ENCODE results near the gene PNPLA2. TPM values are rescaled to one million over a fixed set of nuclear protein-coding genes. Genes with fewer than 3 reads are reported as not detected.

The PNPLA2 gene
- total and polyA plus RNA-seq, 4 experiments from 2014 or later, result 12.2 to 201 (median 118) TPM

DNA sequence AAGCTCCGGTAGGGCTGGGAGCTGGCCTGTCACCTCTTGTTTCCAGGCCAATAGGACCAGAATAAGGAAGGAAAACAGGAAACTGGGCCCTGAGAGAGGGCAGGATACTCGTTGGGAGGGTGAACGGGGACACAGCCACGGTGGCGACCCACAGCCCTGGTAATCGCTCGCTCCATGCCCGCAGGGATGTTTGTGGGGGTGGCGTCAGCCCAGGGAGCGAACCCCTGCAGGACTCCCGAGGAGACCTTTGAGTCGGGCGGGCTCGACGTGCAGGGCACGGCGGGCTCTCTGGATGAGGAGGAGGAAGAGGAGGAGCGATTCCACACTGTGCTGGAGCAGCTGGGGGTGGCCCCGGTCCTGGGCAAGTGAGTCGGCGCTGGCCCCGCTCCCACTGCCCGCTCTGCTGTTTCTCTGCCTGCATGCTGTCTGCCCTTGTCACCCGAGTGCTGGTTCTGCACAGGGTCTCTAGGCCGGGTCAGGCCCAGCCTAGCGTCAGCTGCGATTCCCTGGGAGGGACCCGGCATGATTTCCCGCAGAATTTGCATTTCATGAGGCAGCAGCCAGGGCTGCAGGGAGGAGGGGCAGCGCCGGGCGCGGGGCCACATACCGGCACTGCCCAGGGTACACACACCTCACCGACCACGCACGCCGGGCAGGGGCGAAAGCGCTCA, 10.6 kb downstream of the PNPLA2 start:
- POLR2A ChIA-PET (ENCODE audit: partially characterized antibody), result interaction anchor here (0.8 to 7.2 kb wide), 5 partner anchors 9 to 20 kb away, joined by 3 to 101 read pairs (median 7); partner anchors contain the start of genes PNPLA2, POLR2L, RPLP2 and TSPAN4
- CTCF ChIA-PET (ENCODE audit: partially characterized antibody), result no interaction called here
- Histone ChIP-seq H3K27ac (ENCODE audit: low read depth, low read length) (no peak overlapping the region), H3K4me3 (ENCODE audit: low read length in 2 of 2) (no peak overlapping the region), H3K27me3 (ENCODE audit: insufficient read depth, low read length) (peaks cover 3% of the 10 kb centered on the region), H3K36me3 (ENCODE audit: insufficient read depth, low read length) (peaks cover 5% of the 10 kb centered on the region), H3K4me1 (ENCODE audit: insufficient read depth, low read length) (peaks cover 63% of the 10 kb centered on the region), H3K9me3 (ENCODE audit: control insufficient read depth in 1 of 2, low read length in 2 of 2) (no peaks in the 10 kb centered on the region)
- Mint-ChIP-seq H3K27me3 (peaks cover 9 to 19% of the 10 kb centered on the region in 2 donors), H3K9me3 (no peaks in the 10 kb centered on the region), H3K4me3 (peak overlapping the region in 6 of 8 donors; percentile 31 to 64 (median 54)), H3K36me3 (peaks cover 7 to 8% of the 10 kb centered on the region in 2 donors), H3K27ac (no peak overlapping the region), H3K4me1 (peaks cover 5 to 41% (median 24%) of the 10 kb centered on the region in 4 donors)
- DNase-seq, result no peak
- intact Hi-C loops (cut with micrococcal nuclease), result no loop called here

DNA sequence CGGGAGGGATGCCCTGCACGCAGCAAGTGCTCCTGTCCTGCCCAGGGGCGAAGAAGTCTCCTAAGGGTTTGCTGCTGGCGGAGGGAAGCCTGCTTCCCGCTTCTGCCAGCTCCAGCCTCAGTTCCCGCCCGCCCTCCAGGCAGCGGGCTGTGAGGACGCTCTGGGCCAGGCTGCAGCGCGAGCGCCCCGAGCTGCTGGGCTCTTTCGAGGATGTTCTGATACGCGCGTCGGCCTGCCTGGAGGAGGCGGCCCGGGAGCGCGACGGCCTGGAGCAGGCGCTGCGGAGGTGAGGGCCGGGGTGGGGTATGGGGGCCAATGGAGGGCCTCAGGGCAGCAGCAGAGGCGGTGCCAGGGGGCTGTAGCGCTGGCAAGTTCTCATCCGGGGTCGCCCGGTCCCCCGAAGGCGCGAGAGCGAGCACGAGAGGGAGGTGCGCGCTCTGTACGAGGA, 11.2 kb downstream of the PNPLA2 start:
- POLR2A ChIA-PET (ENCODE audit: partially characterized antibody), result interaction anchor here (0.8 to 7.2 kb wide), 5 partner anchors 8 to 21 kb away, joined by 3 to 101 read pairs (median 12); partner anchors contain the start of genes PNPLA2, POLR2L, RPLP2 and TSPAN4

DNA sequence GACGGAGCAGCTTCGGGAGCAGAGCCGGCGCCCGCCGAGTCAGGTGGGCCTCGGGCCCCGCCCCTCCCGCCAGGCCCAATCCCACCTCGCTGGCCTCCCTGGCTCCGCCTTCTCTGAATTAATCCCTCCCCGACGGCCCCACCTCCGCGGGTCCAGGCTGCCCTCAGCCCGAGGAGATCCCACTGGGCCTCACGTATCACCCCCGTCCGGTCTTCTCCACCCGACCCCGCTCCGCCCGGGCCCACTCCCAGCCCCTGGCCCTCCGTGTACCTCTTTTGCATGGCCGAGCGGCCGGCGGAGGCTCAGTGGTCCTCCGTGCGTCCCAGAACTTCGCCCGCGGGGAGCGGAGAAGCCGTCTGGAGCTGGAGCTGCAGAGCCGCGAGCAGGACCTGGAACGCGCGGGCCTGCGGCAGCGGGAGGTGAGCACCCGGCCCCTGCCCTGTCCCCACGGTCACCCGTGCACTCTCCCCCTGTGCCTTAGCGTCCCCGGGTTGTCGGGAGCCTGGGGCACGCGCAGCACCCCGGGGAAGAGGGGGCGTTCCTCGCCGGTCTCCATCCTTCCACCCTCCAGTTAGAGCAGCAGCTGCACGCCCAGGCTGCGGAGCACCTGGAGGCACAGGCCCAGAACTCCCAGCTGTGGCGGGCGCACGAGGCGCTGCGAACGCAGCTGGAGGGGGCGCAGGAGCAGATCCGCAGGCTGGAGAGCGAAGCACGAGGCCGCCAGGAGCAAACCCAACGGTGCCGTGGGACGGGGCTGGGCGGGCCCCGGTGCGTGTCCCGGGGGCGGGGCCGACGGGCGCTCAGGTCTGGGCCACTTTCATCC, 11.8 kb downstream of the PNPLA2 start:
- peaks cover 5 to 45% (median 24%) of the 10 kb centered on the region in 4 donors for H3K4me1 Mint-ChIP-seq
- H3K36me3 ChIP-seq (ENCODE audit: insufficient read depth, low read length), result no peaks in the 10 kb centered on the region
- H3K27ac ChIP-seq (ENCODE audit: low read depth, low read length), result no peak overlapping the region
- DNase-seq, result peak in 4 of 5 donors; percentile 26 to 61 (median 38)
- H3K4me3 ChIP-seq (ENCODE audit: low read length in 2 of 2), result peak overlapping the region in 1 of 2 donors; percentile 35
- peak overlapping the region in 7 of 8 donors; percentile 25 to 66 (median 57) for H3K4me3 Mint-ChIP-seq
- ChIA-PET POLR2A (ENCODE audit: partially characterized antibody) (interaction anchor here (1.0 to 7.2 kb wide), 5 partner anchors 10 to 25 kb away, joined by 3 to 101 read pairs (median 12); partner anchors contain the start of genes PIDD1, PNPLA2, POLR2L and RPLP2), CTCF (ENCODE audit: partially characterized antibody) (no interaction called here)
- no peaks in the 10 kb centered on the region for H3K36me3 Mint-ChIP-seq
- no peak overlapping the region for H3K27ac Mint-ChIP-seq
- H3K27me3 Mint-ChIP-seq, result peaks cover 9 to 19% of the 10 kb centered on the region in 2 donors
- no peaks in the 10 kb centered on the region for H3K9me3 ChIP-seq (ENCODE audit: control insufficient read depth in 1 of 2, low read length in 2 of 2)
- H3K4me1 ChIP-seq (ENCODE audit: insufficient read depth, low read length), result peaks cover 63% of the 10 kb centered on the region
- intact Hi-C loops (cut with micrococcal nuclease), result no loop called here
- no peaks in the 10 kb centered on the region for H3K9me3 Mint-ChIP-seq
- peaks cover 3% of the 10 kb centered on the region for H3K27me3 ChIP-seq (ENCODE audit: insufficient read depth, low read length)

More for the DNA sequence above, 11.2 kb downstream of the PNPLA2 start:
- no peak overlapping the region for H3K4me3 ChIP-seq (ENCODE audit: low read length in 2 of 2)
- H3K36me3 Mint-ChIP-seq, result peaks cover 5 to 6% of the 10 kb centered on the region in 2 donors
- peak overlapping the region in 7 of 8 donors; percentile 21 to 57 (median 46) for H3K4me3 Mint-ChIP-seq
- H3K27me3 ChIP-seq (ENCODE audit: insufficient read depth, low read length), result peaks cover 3% of the 10 kb centered on the region
- peaks cover 63% of the 10 kb centered on the region for H3K4me1 ChIP-seq (ENCODE audit: insufficient read depth, low read length)
- no peak overlapping the region for H3K27ac Mint-ChIP-seq
- no peak overlapping the region for H3K27ac ChIP-seq (ENCODE audit: low read depth, low read length)
- DNase-seq, result no peak
- peaks cover 9 to 19% of the 10 kb centered on the region in 2 donors for H3K27me3 Mint-ChIP-seq
- H3K4me1 Mint-ChIP-seq, result peaks cover 5 to 45% (median 24%) of the 10 kb centered on the region in 4 donors
- intact Hi-C loops (cut with micrococcal nuclease), result no loop called here
- no peaks in the 10 kb centered on the region for H3K9me3 ChIP-seq (ENCODE audit: control insufficient read depth in 1 of 2, low read length in 2 of 2)
- peaks cover 2% of the 10 kb centered on the region for H3K36me3 ChIP-seq (ENCODE audit: insufficient read depth, low read length)
- CTCF ChIA-PET (ENCODE audit: partially characterized antibody), result no interaction called here
- H3K9me3 Mint-ChIP-seq, result no peaks in the 10 kb centered on the region

DNA sequence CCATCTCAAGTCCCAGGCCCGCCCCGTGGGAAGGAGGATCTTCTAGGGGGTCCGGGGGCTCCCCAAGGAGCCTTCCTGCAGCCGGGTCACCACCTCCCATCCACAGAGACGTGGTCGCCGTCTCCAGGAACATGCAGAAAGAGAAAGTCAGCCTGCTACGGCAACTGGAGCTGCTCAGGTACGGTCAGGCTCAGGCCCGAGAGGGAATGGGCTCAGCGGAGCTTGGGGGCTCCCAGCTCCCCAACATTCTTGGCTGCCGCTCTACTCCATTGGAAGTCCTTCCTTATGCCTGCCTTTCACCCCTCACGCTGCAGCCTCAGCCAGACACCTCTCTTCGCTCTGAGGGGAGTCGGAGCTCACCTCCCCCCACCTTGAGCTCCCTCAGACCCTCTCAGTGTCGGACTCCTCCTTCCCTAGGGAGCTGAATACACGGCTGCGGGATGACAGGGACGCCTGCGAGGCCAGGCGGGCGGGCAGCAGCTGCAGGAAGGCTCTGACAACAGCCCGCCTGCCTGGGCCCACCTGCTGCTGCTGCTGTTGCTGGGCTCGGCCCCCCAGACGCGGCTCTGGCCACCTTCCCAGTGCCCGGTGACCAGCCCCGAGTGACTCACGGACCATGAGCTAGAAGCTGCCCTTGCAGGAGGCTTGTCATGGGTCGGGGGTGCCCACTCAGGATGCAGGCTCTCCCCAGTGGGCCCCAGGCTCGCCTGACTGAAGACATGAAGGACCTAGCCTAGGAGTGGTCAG, 12.6 kb downstream of the PNPLA2 start:
- H3K9me3 Mint-ChIP-seq, result no peaks in the 10 kb centered on the region
- no peak for DNase-seq
- peak overlapping the region in 7 of 8 donors; percentile 21 to 81 (median 44) for H3K4me3 Mint-ChIP-seq
- H3K9me3 ChIP-seq (ENCODE audit: control insufficient read depth in 1 of 2, low read length in 2 of 2), result no peaks in the 10 kb centered on the region
- no peaks in the 10 kb centered on the region for H3K36me3 ChIP-seq (ENCODE audit: insufficient read depth, low read length)
- peaks cover 3% of the 10 kb centered on the region for H3K27me3 ChIP-seq (ENCODE audit: insufficient read depth, low read length)
- H3K27ac ChIP-seq (ENCODE audit: low read depth, low read length), result no peak overlapping the region
- intact Hi-C loops (cut with micrococcal nuclease), result no loop called here
- CTCF ChIA-PET (ENCODE audit: partially characterized antibody), result interaction anchor here (1.5 kb wide), 1 partner anchor 17 kb away, joined by 3 read pairs; no protein-coding TSS in a partner anchor
- peaks cover 9 to 19% of the 10 kb centered on the region in 2 donors for H3K27me3 Mint-ChIP-seq
- H3K4me1 Mint-ChIP-seq, result peaks cover 5 to 45% (median 24%) of the 10 kb centered on the region in 4 donors
- peaks cover 61% of the 10 kb centered on the region for H3K4me1 ChIP-seq (ENCODE audit: insufficient read depth, low read length)
- H3K4me3 ChIP-seq (ENCODE audit: low read length in 2 of 2), result peak overlapping the region in 1 of 2 donors; percentile 35
- POLR2A ChIA-PET (ENCODE audit: partially characterized antibody), result interaction anchor here (1.0 to 7.2 kb wide), 5 partner anchors 11 to 26 kb away, joined by 3 to 101 read pairs (median 12); partner anchors contain the start of genes PIDD1, PNPLA2, POLR2L and RPLP2
- peak overlapping the region in 2 of 7 donors; percentile 19 to 63 for H3K27ac Mint-ChIP-seq
- H3K36me3 Mint-ChIP-seq, result no peaks in the 10 kb centered on the region

DNA sequence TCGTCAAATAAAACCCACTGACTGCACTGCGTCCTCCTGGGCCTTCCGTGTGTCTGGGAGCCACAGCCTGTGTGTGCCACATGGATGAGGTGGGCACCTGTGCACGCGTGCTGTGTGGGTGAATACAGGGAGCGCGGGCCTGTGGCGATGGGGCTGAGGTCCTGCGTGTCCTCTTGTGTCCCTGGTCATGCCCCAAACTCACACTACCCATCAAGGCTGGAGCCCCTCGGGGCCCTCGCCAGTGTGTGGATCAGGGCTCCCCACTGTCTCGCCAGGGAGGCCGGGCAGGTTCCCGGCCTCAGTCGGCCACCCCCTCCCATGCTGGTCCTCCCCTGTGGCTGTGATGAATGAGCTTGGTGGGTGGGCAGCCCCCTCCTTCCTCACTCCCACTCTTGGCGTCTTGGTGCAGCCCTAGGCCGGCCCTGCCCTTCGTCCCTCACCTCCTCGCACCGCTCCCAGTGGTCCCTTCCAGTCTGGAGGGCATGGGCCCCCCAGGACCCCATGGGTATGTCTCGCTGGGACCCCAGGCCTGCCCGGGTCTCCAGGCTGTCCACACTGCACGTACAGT, 13.3 kb downstream of the PNPLA2 start:
- no peak for DNase-seq
- CTCF ChIA-PET (ENCODE audit: partially characterized antibody), result interaction anchor here (1.5 kb wide), 1 partner anchor 16 kb away, joined by 3 read pairs; no protein-coding TSS in a partner anchor
- peak overlapping the region in 7 of 8 donors; percentile 17 to 81 (median 43) for H3K4me3 Mint-ChIP-seq
- no peaks in the 10 kb centered on the region for H3K9me3 ChIP-seq (ENCODE audit: control insufficient read depth in 1 of 2, low read length in 2 of 2)
- intact Hi-C loops (cut with micrococcal nuclease), result loop anchor here (2.0 kb wide), 1 partner anchor 13 kb away; the partner anchor contains the start of gene PNPLA2
- peak overlapping the region in 2 of 7 donors; percentile 19 to 63 for H3K27ac Mint-ChIP-seq
- peaks cover 3 to 45% (median 20%) of the 10 kb centered on the region in 4 donors for H3K4me1 Mint-ChIP-seq
- H3K4me3 ChIP-seq (ENCODE audit: low read length in 2 of 2), result no peak overlapping the region
- no peaks in the 10 kb centered on the region for H3K36me3 Mint-ChIP-seq
- POLR2A ChIA-PET (ENCODE audit: partially characterized antibody), result interaction anchor here (1.5 to 7.2 kb wide), 4 partner anchors 11 to 27 kb away, joined by 3 to 101 read pairs (median 40); partner anchors contain the start of genes PIDD1, PNPLA2, POLR2L and RPLP2
- no peaks in the 10 kb centered on the region for H3K9me3 Mint-ChIP-seq
- peaks cover 3% of the 10 kb centered on the region for H3K27me3 ChIP-seq (ENCODE audit: insufficient read depth, low read length)
- peaks cover 7 to 14% of the 10 kb centered on the region in 2 donors for H3K27me3 Mint-ChIP-seq
- no peaks in the 10 kb centered on the region for H3K36me3 ChIP-seq (ENCODE audit: insufficient read depth, low read length)
- no peak overlapping the region for H3K27ac ChIP-seq (ENCODE audit: low read depth, low read length)
- peaks cover 55% of the 10 kb centered on the region for H3K4me1 ChIP-seq (ENCODE audit: insufficient read depth, low read length)

DNA sequence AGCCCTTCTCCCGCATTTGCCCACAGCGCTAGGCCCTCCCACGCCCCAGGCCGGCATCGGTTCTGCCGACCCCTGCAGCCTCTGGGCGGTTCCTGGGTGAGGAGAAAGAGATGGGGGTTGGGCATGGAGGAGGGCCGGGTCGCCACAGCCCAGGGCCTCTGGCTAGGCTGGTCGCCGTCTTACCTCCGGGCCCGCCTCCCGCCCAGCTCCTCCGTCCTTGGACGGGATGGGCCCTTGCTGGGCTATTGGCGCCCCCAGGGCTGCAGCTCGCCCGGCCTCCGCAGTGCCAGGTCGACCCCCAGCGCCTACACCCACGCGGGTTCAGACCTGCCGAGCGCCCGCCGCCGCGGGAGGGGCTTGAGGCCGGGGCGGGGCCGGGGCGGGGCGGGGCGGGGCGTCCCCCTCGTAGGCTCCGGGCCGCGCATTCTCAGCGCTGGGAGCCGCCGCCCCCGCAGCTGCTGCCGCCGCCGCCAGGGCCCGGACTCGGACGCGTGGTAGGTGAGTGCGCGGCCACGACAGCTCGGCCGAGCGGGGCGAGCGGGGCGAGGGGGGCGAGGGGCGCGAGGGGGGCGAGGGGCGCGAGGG, 13.9 kb downstream of the PNPLA2 start, which contains the start of gene CD151:
TSS of gene CD151 (plus strand) at position 424 of the 585 bp plus-strand sequence. CDS start 3,118 bp downstream, outside the sequence.
- Histone ChIP-seq H3K36me3 (ENCODE audit: insufficient read depth, low read length) (no peaks in the 10 kb centered on the region), H3K4me3 (ENCODE audit: low read length in 2 of 2) (peak within 1 kb of the TSS in 1 of 2 donors; percentile 43), H3K9me3 (ENCODE audit: control insufficient read depth in 1 of 2, low read length in 2 of 2) (no peaks in the 10 kb centered on the region), H3K4me1 (ENCODE audit: insufficient read depth, low read length) (peaks cover 51% of the 10 kb centered on the region), H3K27ac (ENCODE audit: low read depth, low read length) (peak within 1 kb of the TSS; percentile 15), H3K27me3 (ENCODE audit: insufficient read depth, low read length) (peaks cover 3% of the 10 kb centered on the region)
- ChIA-PET CTCF (ENCODE audit: partially characterized antibody) (interaction anchor here (1.5 kb wide), 1 partner anchor 16 kb away, joined by 3 read pairs; no protein-coding TSS in a partner anchor), POLR2A (ENCODE audit: partially characterized antibody) (interaction anchor here (0.9 to 7.2 kb wide), 3 partner anchors 10 to 27 kb away, joined by 3 to 101 read pairs (median 67); partner anchors contain the start of genes PIDD1, PNPLA2, POLR2L and TSPAN4)
- intact Hi-C loops (cut with micrococcal nuclease), result loop anchor here (2.0 kb wide), 1 partner anchor 14 kb away; the partner anchor contains the start of gene PNPLA2
- H3K4me3 Mint-ChIP-seq, result peak within 1 kb of the TSS; percentile 51 to 82 (median 68)
- no peaks in the 10 kb centered on the region for H3K9me3 Mint-ChIP-seq
- peaks cover 7 to 12% of the 10 kb centered on the region in 2 donors for H3K27me3 Mint-ChIP-seq
- peaks cover 0 to 3% of the 10 kb centered on the region in 2 donors for H3K36me3 Mint-ChIP-seq
- peak in 1 of 5 donors; percentile 45 for DNase-seq
- H3K4me1 Mint-ChIP-seq, result peaks cover 1 to 42% (median 18%) of the 10 kb centered on the region in 4 donors
- peak within 1 kb of the TSS in 3 of 7 donors; percentile 19 to 63 (median 36) for H3K27ac Mint-ChIP-seq

All from CD4-positive, alpha-beta memory T cell (primary cell).